NCI-H2107 (cell line): Measurements from ENCODE around the gene FAH.
"Not testable (repeated sequence)": the region's sequence is repeated elsewhere in the genome, so short reads cannot be mapped to it uniquely, and the experiment has no call there.

Source experiments
- DNase-seq: peaks from one replicate; lab custom pipeline; 2025; lab: John Stamatoyannopoulos, UW

The FAH gene

DNA sequence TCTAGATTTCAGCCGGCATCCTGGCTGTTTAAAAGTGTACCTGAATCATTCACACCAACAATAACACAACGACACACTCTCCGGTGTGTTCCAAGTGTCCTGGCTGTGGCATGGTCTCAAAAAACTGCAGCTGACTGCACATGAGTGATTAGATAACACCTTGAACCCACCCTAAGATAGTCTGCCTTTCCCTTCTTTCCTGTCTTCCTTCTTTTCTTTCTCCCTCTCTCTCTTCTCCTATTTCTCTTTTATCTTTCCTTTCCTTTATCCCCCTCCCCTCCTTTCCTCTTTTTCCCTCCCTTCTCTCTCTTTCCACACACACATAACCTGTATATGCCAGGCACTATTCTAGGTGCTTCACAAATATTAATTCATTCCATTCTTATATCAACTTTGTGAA, 1.2 kb upstream of the FAH start:
- DNase-seq = no peak

DNA sequence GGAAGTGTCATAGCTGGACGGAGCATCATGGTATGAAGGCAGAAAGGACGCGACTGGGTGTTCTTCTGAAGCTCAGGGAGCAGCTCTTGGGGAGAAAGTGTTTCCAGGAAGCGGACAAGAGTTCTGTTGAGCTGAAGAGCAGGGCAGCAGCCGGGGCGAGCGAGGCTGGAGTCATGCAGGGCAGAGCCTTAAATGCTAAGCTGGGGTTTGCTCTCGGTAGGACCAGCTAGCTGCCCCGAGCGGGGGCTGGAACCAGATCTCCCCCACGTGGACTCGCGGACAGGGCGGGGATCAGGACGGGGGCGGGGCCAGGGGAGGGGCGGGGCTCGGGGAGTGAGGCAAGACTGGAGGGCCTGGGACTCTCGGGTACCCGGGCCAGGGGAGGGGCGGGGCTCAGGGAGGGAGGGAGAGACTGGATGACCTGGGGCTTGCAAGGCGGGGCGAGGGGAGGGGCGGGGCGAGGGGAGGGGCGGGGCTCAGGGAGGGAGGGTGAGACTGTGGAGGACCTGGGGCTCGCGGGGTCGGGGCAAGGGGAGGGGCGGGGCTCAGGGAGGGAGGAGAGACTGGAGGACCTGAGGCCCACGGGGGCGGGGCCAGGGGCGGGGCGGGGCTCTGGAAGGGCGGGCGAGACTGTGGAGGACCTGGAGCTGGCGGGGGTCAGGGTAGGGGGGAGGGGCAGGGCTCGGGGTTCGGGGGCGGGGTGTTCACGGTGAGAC, 461 bp upstream of the FAH start:
- peak; percentile 14 for DNase-seq

DNA sequence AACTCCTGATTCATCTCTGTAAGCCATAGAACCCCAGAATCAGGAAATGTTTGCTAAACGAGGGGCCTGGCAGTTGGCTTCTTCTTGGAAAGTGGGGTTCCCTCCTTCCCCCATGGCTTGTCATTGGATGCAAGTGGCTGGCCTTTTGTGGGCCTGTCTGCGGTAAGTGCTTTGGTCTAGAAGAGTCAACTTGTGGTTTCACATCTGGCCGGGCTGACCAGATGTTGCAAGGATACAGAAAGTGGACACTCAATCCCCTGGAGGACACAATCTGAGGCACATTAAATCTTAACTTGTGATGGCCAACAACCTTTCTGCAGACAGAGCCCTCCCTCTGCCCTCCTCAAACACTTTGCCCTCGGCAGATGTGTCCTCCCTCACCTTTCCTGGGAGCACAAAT, 1.1 kb downstream of the FAH start:
- no peak for DNase-seq

DNA sequence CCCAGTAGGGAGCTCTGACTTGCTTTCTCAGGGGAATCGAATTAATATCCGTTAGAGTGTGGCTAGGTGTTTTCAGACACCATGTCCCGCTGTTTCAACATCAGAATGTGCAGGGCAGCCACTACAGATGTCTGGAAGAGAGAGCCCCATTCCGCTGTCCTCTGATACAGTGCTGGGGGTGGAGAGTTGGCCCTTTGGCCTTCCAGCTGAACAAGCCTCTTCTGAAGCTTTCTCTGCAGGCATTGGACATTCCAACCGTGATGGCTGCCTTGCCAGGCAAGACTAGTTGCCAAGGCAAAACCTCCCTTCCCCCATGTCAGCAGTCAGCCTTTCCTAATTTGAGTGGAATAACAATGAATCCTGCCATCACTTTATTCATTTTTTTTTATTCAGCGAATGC, 1.5 kb downstream of the FAH start:
- DNase-seq = no peak

DNA sequence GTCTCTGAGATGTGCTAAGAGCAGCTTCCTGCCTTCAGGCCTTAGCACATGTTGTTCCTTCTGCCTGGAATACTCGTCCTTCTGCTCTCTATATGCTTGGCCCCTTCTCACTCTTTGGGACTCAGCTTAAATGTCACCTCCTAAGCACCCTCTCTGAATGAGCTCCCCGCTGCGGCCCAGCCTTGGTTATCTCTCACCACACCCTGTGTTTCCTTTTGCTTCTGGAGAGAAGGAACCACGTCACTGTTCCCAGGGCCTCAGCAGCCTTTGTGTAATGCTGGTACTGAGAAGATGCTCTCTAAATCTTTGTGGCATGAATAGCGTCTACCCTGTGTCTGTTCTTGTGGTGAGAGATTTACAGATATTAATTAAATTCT, 2.2 kb downstream of the FAH start:
- no peak for DNase-seq

DNA sequence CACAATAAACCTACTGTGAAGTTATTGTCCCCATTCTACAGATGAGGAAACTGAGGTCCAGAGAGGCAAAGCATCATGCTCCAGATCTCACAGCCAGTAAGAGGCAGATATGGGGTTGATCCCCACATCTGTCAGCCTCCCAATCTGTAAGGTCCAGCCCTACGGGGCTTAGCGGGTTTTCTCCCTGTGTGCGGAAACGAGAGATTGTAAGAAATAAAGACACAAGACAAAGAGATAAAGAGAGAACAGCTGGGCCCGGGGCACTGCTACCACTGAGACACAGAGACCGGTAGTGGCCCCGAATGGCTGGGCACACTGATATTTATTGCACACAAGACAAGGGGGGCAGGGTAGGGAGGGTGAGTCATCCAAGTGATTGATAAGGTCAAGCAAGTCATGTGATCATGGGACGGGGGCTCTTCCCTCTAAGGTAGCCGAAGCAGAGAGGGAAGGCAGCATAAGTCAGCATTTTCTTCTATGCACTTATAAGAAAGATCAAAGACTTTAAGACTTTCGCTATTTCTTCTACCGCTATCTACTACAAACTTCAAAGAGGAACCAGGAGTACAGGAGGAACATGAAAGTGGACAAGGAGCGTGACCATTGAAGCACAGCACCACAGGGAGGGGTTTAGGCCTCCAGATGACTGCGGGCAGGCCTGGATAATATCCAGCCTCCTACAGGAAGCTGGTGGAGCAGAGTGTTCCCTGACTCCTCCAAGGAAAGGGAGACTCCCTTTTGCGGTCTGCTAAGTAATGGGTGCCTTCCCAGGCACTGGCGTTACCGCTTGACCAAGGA, 2.8 kb downstream of the FAH start:
- DNase-seq = not testable (repeated sequence)

DNA sequence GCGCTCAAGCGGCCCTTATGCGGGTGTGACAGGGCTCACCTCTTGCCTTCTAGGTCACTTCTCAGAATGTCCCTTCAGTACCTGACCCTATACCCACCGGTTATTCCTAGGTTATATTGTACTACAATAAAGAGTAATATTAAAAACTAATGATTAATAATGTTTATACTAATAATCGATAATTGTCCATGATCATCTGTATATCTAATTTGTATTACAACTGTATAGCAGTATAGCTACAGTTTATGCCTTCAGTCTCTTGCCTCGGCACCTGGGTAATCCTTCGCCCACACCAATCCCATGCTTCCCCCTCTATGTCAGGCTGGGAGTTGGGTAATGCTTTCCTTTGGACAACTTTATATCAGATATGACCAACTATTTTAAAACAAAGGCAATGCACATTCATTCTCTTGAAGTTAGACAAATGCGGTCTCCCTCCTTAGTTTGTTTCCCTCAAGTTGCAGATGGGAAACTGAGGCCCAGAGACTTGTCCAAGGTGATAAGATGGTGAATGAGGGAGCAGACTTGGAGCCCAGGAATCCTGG, 3.4 kb downstream of the FAH start:
- DNase-seq = no peak

DNA sequence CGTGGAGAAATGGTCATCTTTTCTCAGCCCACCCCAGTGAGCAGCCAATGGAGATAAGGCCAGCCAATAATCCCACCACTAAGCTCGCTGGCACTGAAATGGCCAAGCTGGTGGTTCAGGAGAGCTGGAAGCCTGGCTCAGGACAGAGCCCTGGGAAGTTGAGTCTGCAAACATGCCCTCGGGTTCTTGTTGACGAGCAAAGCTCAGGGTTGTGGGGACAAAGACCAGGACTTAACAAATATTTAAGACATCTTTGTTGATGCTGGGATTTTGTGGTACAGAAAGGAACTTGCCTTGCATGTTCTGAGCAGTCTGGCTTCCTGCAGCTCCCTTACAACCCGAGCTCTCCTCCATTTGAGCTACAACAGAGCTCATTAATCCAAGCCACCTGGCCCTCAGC, 4.4 kb downstream of the FAH start:
- no peak for DNase-seq

DNA sequence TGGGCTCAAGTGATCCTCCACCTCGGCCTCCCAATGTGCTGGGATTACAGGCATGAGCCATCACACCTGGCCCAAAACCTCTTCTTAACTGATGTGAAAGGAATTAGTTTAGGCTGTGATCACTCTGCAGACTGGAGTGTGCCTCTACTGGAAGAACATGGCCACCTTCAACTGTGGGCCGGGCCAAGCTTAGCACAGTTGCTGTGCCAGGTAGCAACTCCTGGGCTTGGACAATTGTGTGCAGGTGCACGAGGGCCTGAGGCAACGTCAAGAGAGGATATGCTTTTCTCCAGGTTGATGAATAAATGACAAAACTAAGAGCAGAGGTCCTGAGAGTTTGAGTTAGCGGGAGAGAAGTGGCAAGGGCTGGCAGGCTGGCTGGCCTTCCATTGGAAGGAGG, 6.5 kb downstream of the FAH start:
- no peak for DNase-seq

DNA sequence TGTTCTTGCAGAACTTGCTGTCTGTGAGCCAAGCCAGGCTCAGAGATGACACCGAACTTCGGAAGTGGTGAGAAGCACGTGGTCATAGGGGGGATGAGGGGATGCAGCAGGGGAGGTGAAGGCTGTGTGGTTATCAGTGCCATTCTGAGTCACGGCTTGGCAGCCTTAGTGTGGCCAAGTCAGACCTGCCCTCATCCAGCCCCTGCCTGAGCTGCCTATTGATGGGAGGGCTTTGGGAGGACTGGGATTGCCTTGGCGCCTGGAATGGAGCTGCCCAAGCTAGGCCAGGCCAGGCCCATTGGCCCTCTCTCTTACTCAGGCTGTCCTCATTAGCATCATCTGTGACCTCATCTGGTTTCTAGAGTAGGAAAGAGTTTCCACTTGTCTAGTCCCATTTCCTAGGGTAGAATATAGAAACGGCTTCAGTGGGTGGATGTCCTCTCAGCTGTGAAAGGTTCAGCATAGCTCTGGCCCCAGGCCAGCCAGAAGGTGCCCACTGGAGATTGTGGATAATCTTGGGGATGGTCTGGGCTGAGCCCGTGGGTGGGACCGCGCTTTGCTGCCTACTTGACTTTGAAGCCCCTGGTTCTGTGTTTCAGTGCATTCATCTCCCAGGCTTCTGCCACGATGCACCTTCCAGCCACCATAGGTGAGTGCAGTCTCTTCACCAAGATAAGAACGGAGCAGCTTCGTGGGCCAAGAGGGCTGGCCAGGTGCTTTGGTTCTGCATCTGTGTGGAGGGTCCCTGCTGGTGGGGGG, 7.2 kb downstream of the FAH start:
- DNase-seq = no peak

DNA sequence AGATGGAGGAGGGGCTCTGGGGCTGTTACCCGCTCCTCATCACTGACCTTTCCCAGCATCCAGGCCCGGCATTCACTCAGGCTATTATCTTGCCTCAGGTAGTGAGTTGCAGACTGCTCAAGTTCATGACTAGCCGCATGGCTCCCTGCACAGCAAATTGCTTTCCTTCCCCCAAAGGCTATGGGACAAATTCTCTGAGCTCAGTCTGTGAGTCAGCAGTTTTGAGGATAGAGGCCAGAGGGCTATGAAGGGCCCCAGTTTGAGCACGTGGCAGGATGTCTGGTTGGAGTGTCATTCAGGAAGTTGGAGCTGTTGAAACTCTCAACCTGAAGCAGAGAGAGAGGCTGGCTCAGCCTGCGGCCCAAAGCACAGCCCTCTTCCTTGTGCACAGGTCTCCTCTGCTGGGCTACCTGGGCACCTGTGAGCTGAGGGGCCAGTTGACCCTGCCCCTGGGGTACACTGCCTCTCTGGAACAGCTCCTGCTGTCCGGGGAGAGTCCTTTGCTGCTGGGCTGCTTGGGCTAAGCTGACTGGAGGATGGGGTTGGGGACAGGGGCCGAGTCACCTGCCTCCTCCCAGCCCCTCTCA, 7.9 kb downstream of the FAH start:
- DNase-seq = no peak

DNA sequence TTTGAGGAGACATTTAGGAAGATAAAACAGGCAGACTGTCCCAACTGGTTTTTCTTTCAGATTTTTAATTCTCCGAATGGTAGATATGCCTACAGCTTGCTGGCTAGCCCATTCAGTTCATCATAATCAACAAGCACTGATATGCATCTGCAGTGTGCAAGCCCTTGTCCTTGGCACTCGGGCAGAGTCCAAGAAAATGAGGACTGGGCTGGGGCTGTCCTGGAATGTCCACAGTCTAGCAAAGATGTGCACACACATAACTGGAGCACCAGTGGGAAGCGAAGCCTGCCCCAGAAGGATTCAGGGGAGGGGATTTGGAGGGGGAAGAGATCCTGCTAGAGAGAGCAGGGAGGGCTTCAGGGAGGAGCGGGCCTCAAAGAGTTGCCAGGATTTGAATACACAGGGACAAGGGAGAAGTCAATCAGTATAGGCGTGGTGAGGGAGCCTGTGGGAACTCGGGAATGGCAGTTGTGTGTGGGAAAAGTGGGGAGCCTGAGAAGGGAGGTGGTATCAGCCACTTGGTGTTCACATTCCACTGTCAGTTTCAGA, 8.7 kb downstream of the FAH start:
- DNase-seq = no peak

DNA sequence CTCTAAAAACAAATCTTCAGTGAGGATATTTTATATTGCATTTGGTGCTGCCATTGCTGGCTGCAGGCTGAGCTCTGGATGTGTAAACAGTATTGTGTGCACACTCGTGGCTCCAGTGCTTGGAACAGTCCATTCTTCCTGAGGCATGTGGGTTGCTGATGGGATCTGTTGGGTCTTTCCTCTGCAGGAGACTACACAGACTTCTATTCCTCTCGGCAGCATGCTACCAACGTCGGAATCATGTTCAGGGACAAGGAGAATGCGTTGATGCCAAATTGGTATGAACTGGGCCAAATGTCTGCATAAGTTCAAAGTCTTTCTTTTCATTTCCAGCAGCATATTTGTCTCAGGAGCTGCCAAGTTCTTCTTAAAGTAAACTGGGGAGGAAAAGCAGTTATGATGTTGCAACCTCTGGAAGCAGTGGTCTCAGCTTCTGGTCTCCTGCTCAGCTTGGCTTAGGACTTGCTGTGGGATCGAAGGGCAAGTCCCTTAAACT, 9.3 kb downstream of the FAH start:
- DNase-seq = no peak

DNA sequence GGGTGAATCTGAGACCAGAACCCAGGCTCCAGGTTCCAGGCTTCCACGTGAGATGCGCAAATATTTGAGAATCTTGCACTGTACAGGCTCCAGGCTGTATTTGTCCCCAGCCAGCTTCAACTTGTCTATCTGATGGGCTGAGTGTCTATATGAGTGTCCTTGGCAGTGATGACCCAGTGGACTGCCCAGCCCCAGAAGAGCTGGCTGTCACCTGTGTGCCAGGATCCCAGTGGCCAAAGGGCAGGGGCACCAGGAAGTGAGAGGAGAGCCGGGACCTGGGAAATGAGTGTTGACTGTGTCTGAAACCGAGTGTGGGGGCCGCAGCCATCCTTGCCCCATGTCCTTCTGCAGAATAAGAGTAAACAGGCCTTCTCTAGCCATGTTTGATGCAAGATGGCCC, 10.4 kb downstream of the FAH start:
- DNase-seq = no peak

DNA sequence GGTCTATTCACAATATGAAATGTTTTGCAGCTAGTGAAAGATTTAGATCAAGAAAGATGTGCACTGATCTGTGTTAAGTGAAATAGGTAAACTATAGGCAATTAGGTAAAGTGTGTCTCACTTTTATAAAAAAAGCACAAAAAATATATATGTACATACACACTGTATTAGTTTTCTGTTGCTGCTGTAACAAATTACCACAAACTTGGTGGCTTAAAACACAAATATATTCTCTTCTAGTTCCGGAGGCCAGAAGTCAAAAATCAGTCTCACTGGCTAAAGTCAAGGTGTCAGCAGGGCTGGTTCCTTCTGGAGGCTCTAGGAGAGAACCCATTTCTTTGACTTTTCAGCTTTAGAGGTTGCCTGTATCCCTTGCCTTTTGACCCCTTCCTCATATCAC, 11.1 kb downstream of the FAH start:
- no peak for DNase-seq

DNA sequence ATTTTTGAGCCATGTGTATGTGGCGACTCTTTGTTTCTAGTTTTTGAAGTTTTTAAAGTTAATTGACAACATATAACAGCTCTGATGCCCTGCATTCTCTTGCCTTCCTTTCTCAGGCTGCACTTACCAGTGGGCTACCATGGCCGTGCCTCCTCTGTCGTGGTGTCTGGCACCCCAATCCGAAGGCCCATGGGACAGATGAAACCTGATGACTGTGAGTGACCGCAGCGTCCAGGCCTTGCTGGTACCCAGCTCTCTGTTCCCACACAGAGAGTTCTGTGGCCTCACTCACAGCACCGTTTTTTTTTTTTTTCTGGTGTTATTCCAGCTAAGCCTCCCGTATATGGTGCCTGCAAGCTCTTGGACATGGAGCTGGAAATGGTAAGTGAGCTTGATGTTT, 15.1 kb downstream of the FAH start:
- no peak for DNase-seq

DNA sequence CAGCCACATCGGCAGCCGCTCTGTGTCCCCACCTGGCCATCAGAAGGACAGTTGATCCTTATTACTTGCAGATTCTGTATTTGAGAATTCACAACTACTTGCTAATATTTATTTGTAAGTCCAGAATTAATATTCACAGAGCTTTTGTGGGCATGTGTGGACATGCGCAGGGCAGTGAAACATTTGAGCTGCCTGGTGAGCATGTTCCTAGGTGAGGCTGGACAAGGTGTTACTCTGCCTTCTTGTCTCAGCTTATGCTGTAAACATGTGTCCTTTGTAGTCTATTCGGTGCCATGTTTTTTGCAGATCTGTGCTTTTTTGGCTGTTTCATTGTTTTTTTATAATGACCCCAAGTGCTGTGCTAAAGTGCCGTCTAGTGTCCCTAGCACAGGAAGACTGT, 15.6 kb downstream of the FAH start:
- no peak for DNase-seq

DNA sequence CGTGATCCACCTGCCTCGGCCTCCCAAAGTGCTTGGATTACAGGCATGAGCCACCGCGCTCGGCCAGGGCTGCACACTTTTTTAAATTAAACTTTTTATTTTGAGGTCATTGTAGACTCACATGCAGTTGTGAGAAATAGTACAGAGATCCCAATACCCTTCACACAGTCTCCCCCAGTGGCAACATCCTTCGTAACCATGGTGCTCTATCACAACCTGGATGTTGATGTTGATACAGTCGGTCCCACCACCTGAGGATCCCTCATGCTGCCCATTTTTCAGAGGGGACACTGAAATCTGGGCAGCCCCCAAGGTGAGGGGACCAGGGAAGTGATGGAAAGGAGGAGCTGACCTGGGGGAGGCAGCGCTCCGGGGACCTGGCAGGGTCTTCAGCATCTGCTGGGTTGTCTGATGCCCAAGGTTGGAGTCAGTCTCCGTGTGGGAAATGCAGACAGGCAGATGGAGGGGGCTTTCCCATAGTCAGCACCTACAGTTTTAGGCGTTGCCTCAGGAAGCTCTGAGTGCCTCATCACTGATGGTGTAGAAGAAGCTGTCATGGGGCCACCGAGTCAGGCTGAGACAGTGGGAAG, 17.1 kb downstream of the FAH start:
- no peak for DNase-seq

DNA sequence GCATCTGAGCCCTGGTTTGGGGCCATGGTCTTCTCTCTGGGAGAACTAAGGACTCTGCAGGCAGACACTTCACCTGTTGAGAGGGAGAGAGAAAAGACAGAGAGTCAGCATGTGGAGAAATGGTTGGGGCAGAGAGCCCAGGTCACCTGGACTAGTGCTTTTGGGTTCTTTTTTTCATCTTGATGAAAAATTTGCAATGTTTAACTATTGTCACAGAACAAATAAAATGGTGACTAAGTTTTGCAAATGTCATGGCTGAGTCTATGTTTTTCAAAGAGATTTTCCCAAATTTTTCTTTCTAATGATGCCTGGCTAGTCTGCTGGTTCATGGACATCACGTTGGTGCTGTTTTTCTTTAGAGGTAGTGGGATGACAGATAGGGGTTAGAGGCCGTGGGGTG, 17.8 kb downstream of the FAH start:
- DNase-seq = no peak

DNA sequence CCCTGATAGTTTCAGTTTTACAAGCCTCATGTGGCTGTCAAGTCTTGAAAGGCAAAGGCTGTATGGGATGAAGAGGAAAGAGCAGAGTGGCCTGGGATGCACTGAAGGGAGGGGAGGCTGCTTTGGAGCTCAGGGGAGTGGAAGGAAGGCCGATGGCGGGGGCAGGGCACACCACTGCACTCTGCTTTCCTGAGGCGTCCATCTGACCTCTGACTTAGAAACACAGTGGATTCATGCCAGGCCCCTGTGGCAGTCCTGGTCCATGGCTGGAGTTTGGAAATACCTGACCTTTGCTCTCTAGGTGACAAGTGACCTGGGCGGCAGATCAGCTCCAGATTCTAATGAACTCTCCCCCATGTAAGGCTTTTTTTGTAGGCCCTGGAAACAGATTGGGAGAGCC, 19.0 kb downstream of the FAH start:
- DNase-seq = no peak

DNA sequence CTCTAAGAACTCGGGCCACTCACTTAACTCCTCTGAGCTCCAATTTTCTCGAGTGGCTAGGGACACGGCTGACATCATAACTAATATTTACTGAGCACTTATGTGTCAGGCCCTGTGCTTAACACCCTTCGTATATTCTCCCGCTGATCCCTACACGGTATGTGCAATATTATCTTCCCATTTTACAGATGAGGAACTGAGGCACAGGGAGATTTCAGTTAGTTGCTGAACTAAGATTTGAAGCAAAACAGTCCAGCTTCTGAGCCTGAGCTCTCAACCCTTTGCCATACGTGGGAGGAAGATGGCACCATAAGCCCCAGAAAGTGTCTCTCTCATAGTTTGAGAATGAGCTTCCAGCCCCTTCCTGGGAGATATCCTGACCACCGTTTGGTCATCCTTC, 19.6 kb downstream of the FAH start:
- no peak for DNase-seq
